ENCODE measurements around the gene ATP8B4.

DNA sequence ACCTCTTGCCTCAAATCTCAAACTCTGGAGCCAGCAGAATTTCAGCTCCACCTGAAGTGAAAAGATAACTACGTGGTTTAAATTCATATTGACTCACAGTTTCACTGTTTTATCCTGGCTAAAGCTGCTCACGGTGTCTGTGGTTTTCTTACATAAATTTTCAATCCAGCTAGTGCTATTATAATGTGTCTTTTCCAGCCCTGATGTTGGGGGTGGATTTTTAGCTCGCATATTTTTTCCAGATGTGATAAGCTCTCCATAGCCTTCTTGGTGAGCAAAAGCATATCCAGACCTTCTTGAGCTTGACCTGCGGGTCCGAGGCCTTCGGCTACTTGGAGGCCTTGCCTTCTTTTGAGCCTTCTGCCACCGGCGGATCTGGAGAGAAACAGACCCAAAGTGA lies 258.9 kb downstream of the ATP8B4 start:
- TF ChIP-seq, protein P1, sequence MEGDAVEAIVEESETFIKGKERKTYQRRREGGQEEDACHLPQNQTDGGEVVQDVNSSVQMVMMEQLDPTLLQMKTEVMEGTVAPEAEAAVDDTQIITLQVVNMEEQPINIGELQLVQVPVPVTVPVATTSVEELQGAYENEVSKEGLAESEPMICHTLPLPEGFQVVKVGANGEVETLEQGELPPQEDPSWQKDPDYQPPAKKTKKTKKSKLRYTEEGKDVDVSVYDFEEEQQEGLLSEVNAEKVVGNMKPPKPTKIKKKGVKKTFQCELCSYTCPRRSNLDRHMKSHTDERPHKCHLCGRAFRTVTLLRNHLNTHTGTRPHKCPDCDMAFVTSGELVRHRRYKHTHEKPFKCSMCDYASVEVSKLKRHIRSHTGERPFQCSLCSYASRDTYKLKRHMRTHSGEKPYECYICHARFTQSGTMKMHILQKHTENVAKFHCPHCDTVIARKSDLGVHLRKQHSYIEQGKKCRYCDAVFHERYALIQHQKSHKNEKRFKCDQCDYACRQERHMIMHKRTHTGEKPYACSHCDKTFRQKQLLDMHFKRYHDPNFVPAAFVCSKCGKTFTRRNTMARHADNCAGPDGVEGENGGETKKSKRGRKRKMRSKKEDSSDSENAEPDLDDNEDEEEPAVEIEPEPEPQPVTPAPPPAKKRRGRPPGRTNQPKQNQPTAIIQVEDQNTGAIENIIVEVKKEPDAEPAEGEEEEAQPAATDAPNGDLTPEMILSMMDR (IDR thresholded peaks at IDR 0.05; ENCODE audit: low read depth, low read length, missing input control), result no peak
- TF ChIP-seq GABPA (IDR thresholded peaks at IDR 0.05 in 1 of 2, conservative IDR thresholded peaks at IDR 0.05 in 1 of 2) (no peak), SP1 (IDR thresholded peaks at IDR 0.05) (no peak), TAF1 (conservative IDR thresholded peaks at IDR 0.05) (no peak), RXRA (IDR thresholded peaks at IDR 0.05) (no peak), FOXA1 (IDR thresholded peaks at IDR 0.05) (no peak), RAD21 (IDR thresholded peaks at IDR 0.05) (no peak), HNF4G (IDR thresholded peaks at IDR 0.05) (no peak), EGR1 (IDR thresholded peaks at IDR 0.05; ENCODE audit: low read depth in 2 of 2) (no peak)

Data from liver (tissue), 3 donors.